ACHN (cell line): ENCODE results near the gene NPEPL1.
A peak's percentile ranks its signal among the peaks of the same experiment; 100 is the strongest.

Experiments used
- DNase-seq: peaks from one replicate; pipeline ENCODE4 v3.0.0-alpha.2; 2015
- in situ Hi-C: cut with HindIII; loops from 2 replicates; pipeline ENCODE4 v1.10.0; 2017; ENCODE audit warnings: low sequenced_read_pairs, low pct_ligation_motif_present, low pct_unique_long_range_greater_than_20kb

NPEPL1 gene

DNA sequence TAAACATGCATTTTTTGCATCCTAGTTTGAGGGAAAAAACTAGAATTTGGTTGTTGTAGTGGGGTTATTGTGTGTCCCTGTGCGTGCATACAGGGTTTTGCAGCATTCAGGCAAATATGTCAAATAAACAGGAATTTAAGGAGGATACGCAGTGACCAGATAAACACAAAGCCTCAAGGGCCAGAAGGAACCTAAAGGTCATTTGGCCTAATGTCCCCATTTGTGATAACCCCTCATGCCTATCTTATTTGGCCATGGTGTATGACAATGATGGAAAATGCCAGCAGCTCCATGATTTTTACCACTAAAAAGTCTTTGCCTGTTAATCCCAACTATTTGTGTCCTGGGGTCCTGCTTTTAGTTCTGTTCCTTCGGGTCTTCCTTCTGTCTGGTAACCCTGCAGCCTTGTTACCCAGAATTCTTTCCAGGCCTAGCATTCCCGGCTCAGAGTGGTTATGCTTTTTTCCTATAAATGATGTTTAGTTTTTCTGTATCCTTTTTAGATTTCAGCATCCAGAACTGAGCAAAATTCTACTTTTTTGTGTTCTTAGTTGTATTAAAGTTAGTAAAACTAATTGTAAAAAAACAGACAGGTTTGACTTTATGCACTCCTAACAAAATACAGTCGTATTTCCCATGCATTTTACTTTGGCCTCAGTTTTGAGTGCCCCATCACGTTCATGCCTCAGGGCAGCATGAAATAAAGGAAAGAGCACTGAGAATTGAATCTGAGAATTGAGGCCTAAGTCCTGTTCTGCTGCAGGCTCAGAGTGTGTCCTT is 37.1 kb upstream of the NPEPL1 start:
- in situ Hi-C loops: loop anchor here (25.0 kb wide), 1 partner anchor 418 kb away; the partner anchor contains the start of gene ANKRD60
- DNase-seq: no peak

DNA sequence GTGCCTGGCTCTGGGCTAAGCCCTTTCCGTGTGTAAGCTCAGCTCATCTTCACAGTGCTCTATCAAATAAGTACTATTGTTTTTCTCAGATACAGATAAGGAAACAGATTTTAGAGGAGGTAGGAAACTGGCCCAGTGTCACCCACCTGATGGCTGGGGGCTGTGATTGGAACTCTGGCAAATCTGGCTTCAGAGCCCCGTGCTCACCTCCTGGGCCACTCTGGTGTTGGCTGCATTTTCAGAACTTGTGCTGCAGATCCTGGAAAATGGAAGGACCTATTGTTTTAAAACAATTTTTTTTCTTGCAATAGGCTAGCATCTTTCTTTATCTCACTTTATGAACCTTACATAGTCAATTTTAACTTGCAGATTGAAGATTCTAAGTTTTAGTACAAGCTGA is 35.8 kb upstream of the NPEPL1 start:
- no peak for DNase-seq
- in situ Hi-C loops: loop anchor here (25.0 kb wide), 1 partner anchor 420 kb away; the partner anchor contains the start of gene ANKRD60

DNA sequence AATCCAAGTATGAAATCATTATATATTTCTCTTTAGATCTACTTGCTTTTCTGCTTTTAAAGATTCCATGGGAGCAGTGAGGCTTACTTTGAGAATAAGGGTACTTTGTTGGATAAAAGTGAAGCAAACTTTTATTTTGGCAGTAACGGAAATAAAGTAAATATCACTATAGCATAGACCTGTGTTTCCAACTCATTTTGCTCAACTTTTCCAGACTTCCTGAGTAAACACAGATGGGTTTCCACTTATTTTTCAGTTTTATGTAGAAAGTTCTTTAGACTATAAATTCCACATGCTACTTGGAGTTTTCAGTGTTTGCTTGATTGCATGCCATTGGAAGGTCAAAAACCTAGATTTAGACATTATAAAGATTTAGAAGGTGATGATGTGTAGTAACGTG is 35.3 kb upstream of the NPEPL1 start:
- in situ Hi-C loops: loop anchor here (25.0 kb wide), 1 partner anchor 420 kb away; the partner anchor contains the start of gene ANKRD60
- no peak for DNase-seq

DNA sequence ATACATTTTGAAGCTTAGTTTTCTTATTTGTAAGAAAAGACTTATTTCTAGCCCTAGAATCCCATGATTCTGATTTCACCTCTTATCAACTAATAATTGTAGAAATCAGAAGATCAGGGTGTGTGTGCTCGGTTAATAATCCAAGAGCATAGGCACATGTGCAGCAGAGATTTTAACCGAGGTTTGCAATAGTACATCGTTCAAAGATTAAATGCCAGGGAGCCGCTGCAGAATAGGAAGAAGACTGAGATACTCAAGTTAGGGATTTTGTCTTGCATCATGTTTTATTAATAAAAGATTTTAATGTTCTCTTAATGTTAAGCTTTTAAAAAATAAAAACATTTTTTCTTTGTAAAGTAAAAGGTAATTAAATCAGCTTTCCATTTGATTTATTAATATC is 34.6 kb upstream of the NPEPL1 start:
- in situ Hi-C loops: loop anchor here (25.0 kb wide), 1 partner anchor 421 kb away; the partner anchor contains the start of gene ANKRD60
- no peak for DNase-seq

DNA sequence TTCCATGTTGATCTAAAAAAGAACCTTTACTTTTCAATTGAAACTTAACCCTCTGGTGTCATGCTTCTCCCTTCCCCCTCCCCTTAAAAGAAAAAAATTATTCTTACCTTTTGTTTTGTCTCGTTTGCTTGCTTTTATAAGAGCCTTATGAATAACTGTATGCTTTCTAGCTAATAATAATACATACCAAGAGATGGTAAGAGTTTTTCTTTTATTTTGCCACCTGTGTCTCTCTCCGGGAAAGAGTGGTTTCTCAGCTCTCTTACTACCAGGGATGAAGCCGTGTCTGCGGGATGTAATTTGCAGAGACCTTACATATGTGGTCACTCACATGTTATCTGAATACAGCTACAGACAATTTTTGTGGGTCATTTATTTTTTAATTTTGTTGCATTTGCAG is 33.8 kb upstream of the NPEPL1 start:
- in situ Hi-C loops: loop anchor here (25.0 kb wide), 1 partner anchor 421 kb away; the partner anchor contains the start of gene ANKRD60
- DNase-seq: no peak

DNA sequence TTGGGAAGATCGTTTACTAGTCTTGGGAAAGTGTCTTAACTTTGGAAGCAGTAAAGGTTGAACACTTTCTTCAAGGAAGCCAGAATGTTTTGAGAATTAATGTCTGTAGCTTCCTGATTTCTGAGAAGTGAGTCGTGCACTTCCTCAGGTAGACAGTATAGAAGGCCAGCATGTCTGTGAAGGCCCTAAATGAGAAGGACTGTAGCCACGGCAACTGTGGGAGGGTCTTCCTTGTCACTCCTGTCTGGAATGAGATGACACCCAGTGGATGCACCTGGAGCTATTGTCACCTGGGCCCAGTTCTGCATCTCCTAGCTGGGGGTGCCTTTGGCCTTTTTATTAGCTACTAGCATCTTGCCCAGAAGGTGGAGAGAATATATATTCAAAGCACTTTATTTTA is 32.8 kb upstream of the NPEPL1 start:
- in situ Hi-C loops: loop anchor here (25.0 kb wide), 1 partner anchor 423 kb away; the partner anchor contains the start of gene ANKRD60
- no peak for DNase-seq

DNA sequence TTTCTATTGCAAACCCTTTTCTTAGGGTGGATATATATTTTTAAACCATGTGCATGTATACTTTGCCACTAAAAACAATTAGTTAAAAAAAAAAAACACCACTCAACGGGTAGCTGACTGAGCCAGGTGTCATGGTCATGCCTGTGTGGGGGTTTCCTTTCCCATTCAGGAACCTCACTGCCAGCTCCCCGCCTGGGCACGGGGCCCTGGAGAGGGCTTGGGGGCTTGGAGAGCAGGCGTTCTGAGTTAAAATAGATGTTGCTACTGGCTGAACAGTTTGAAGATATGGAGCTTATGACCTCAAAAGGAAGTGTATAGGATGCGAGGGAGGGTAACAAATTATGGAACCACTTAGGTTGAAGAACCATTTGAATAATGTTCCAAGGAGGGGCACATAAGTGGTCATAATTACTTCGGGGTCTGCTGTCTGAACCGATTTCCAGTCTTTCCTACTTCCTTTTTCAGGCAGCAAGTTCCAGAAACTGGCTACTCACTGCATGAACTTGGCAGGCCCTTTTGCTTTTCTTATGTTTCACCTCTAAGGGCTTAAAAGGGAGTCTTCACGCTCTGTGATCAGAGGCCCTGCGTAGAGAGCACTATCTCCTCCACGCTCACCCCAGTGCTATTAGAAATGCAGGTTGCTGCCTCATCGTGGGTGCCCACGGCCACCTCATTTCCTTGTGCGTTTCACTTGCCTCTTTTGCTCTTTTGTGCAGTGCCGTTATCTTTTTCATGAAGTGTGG is 31.6 kb upstream of the NPEPL1 start:
- in situ Hi-C loops: loop anchor here (25.0 kb wide), 1 partner anchor 424 kb away; the partner anchor contains the start of gene ANKRD60
- DNase-seq: no peak

DNA sequence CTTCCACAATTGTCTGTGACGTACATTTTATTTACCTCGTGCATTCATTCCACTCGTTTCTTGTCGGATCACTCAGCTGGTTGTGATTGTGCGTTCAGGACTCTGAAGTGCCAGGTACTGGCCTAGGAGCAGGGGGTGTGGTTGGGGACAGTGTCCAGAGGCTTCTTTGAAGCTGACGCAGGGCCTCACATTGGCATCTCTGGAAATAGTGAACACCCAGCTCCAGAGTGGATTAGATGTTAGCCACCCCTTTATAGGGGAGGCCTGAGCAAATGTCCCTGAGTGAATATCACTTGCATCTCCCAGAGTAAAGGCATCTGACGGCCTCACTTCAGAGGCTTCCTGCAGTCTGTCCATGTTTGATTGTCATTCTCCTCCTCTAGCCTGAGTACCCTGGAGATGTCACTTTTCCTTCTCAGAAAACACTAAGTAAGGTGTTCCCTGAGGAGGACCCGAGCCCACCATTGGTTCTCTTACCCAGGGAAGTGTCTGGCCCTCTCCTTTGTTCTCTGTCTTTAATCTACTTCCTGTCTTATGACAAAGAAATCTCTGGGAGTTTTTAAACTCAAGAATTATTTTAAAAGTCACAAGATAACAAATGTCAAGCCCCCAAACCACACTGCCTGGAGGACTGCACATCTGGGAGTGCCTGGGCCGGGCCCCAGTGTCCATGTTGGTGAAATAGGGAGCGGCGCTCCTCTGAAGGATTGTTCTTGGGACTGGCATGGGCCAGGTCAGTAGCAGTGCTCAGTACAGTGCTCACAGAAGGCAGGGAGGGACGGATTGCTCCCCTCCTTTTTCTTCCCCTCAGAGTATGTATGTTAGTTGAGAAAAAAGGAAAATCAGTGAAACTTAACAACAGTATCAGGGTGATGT is 30.8 kb upstream of the NPEPL1 start:
- no peak for DNase-seq
- in situ Hi-C loops: loop anchor here (25.0 kb wide), 1 partner anchor 425 kb away; the partner anchor contains the start of gene ANKRD60

DNA sequence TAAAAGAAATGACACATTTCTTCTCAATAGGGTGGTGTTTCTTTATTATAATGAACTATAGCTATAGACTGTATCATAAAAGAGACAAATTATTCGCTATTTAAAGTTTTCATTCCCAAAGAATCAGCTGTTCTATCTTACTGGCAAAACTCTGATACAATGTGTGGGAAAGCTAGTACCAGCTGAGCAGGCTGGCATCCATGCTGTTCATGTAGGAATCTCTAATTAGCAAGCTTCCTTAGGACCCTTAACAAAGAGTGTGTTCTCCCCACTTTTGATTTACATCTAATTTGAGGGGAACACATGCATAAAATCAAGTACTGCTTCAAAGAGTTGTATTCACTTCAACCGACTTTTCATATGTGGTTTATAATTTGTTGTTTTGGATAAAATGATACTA is 28.3 kb upstream of the NPEPL1 start:
- in situ Hi-C loops: loop anchor here (25.0 kb wide), 1 partner anchor 427 kb away; the partner anchor contains the start of gene ANKRD60
- DNase-seq: no peak

DNA sequence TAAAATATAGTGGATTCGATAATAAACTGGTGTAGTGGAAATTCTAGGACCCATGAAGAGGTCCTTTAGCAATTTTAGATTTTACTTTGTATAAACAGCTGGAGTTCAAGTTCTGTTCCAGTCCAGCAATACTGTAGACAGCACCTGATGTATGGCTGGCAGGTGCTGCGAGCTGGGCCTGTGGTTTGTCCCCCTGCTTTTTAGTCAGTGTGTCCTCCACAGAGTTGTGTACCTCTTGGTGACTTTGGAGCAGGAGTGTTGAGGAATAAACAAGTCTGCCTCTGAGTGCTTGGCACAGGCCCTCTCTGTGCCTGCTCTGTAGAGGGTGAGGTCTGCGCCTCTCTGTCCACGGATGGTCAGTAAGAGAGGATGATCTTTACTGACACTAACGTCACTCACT is 27.7 kb upstream of the NPEPL1 start:
- in situ Hi-C loops: loop anchor here (25.0 kb wide), 1 partner anchor 428 kb away; the partner anchor contains the start of gene ANKRD60

DNA sequence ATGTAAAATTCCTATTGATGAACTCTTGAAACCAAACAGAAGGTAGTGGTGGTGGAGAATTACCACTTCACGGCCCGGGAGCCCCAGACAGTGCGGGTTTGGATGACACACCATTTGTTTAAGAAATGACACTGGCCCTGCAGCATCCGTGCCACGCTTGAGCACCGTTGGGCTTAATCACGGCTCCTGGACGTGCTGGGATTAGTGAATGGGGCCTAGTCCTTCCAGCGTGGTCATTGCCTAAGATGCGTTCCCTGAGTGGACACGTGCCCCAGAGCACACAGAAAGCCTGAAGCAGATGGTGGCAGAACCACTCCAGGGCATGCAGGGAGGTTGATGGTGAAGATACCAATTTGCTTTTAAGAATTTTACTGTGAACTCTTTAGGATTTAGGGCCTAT is 27.0 kb upstream of the NPEPL1 start:
- in situ Hi-C loops: loop anchor here (25.0 kb wide), 1 partner anchor 428 kb away; the partner anchor contains the start of gene ANKRD60
- DNase-seq: peak; percentile 80

More for the DNA sequence above, 27.7 kb upstream of the NPEPL1 start:
- no peak for DNase-seq

DNA sequence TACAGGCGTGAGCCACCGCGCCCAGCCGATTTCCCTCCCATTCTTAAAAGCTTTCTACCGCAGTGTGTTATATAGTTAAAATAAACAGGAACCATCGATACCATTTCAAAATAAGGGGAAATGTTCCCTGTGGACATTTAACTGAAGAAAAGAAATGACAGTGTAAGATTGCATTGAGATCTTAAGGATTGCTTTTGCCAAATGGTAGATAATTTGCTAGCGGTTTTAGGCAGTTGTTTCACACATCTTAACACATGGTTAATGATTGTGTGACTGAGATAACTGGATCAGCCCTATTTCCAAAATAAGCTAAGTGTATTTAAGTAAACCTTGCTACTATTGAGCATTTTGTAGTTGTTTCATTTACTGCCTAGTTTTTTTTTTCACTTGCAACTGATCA is 25.9 kb upstream of the NPEPL1 start:
- in situ Hi-C loops: loop anchor here (25.0 kb wide), 1 partner anchor 429 kb away; the partner anchor contains the start of gene ANKRD60
- peak; percentile 41 for DNase-seq

DNA sequence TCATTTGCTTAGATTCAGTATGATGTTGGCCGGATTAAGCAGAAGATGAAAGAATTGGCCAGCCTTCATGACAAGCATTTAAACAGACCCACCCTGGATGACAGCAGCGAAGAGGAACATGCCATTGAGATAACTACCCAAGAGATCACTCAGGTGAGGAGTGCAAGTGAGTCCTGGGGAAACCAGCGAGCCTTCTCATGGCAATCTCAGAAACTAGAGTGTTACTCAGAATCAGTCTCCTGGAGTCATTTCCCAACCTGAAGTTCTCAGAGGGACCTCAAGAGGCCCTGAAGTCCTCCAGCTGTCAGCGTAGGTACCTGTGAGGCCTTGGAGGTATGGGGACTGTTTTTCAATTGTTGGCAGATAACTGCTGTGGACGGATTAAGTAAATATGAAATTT is 24.6 kb upstream of the NPEPL1 start:
- DNase-seq: no peak
- in situ Hi-C loops: loop anchor here (25.0 kb wide), 1 partner anchor 431 kb away; the partner anchor contains the start of gene ANKRD60

DNA sequence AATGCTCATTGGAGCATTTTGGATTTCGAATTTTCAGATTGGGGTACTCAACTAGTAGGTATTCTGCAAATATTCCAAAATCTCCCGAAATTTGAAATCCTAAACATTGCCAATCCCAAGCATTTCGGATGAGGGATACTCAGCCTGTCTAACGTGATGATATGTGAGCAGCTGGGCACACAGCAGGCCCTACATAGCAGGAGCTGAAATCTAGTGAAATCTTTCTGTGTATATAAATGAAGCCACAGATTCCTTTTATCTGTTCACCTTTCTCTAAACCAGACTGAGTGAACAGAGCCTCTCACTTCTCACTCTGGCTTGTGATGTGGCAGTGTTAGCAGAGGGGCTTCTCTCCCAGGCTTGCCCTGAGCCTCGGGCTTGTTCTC is 23.7 kb upstream of the NPEPL1 start:
- DNase-seq: no peak
- in situ Hi-C loops: loop anchor here (25.0 kb wide), 1 partner anchor 432 kb away; the partner anchor contains the start of gene ANKRD60

DNA sequence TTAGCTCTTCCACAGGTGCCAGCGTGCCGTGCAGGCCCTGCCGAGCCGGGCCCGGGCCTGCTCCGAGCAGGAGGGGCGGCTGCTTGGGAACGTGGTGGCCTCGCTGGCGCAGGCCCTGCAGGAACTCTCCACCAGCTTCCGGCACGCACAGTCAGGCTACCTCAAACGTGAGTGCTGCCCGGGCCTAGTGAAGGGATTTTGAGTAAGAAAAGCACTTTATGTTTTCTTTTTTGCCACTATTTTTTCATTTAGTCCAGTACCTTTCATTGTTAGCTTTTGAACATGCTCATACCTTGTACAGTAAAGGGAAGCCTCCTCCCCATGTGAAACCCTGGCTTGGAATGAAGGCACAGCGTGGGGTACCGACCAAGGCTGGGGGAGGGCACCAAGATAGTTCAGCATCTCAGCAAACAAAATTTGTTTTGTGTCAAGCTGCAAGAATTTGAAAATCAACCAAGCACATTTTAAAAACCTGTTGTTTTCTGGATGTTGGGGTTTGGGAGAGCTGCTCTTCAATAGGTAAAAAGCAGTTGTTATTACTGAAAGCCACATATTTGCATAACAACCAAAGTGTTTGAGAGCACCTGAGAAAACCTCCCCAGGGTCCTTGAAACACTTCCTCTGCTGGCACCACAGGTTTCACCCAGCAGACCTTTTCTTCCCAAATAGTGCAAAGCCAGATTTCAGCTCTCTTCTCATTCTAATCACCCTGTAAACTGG is 23.2 kb upstream of the NPEPL1 start:
- DNase-seq: no peak
- in situ Hi-C loops: loop anchor here (25.0 kb wide), 1 partner anchor 432 kb away; the partner anchor contains the start of gene ANKRD60

DNA sequence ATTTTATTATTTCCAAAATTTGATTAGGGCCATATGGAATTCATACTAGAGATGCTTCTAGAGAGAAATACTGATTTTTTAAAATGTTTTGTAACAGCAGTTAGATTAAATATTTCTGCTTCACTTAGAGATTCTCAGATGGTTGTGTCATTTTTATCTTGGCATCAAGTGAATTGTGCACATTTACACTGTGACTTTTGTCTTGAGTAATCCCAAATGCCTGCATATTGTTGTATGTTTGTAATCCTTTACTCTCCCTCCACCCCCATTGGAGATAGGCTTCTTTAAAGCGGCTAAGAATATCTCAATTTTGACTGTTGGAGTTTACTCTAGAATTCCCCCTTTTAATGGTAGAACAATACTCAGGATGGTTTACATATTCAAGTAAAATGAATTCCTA is 22.5 kb upstream of the NPEPL1 start:
- DNase-seq: no peak
- in situ Hi-C loops: loop anchor here (25.0 kb wide), 1 partner anchor 433 kb away; the partner anchor contains the start of gene ANKRD60

DNA sequence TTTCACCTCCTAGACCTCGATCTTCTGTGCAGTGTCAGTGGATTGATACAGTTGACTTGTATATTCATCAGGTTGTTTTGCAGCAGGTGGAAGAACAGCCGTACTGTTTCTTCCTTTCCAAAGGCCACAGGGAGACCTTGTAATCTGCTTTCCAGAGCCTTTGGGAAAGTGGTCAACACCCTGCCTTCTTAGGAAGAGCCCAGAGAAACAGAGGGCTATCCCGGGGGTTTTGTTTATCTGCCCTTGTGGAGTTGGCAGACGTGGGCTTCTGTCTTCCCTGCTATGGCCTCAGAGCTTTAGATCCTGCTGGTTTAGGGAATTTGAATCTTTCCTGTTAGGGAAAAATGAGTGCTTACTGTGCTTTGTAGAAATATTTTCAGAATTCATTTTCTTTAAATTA is 21.9 kb upstream of the NPEPL1 start:
- DNase-seq: no peak
- in situ Hi-C loops: loop anchor here (25.0 kb wide), 1 partner anchor 433 kb away; the partner anchor contains the start of gene ANKRD60
